Naive B cell (primary cell): ENCODE data around the gene IBA57. TPM values are rescaled to one million over a fixed set of nuclear protein-coding genes. Genes with fewer than 3 reads are reported as not detected.

Experiments used
- ATAC-seq, 2 donors: fragments of 150-1000 bp; cut with Tn5 transposase; 2 replicates each; pipeline ENCODE4 v1.10.0; 2021; ENCODE audit warnings: low read depth in 2 of 2, mild to moderate bottlenecking in 2 of 2, moderate library complexity in 2 of 2
- DNase-seq: peaks from one replicate; pipeline ENCODE4 v3.0.0; 2022
- H3K27ac Mint-ChIP-seq, 6 donors: one replicate each; pipeline ENCODE4 v1.8.0; 2020 to 2022; ENCODE audit warnings: mild to moderate bottlenecking in 6 of 6, mixed read lengths in 6 of 6, moderate library complexity in 5 of 6, inconsistent platforms in 2 of 6
- H3K27me3 Mint-ChIP-seq, 3 donors: one replicate each; pipeline ENCODE4 v1.8.0; 2021 to 2022; ENCODE audit warnings: mixed read lengths in 3 of 3, mild to moderate bottlenecking in 1 of 3
- H3K36me3 Mint-ChIP-seq, 2 donors: one replicate each; pipeline ENCODE4 v1.8.0; 2020 to 2022; ENCODE audit warnings: mixed read lengths in 2 of 2, inconsistent platforms in 1 of 2, mild to moderate bottlenecking in 1 of 2
- H3K4me1 Mint-ChIP-seq, 3 donors: one replicate each; pipeline ENCODE4 v1.8.0; 2020 to 2022; ENCODE audit warnings: mixed read lengths in 3 of 3, inconsistent platforms in 1 of 3, mild to moderate bottlenecking in 1 of 3, moderate library complexity in 1 of 3
- H3K4me3 Mint-ChIP-seq, 8 donors: one replicate each; pipeline ENCODE4 v1.8.0; 2020 to 2022; ENCODE audit warnings: mild to moderate bottlenecking in 8 of 8, mixed read lengths in 8 of 8, moderate library complexity in 8 of 8, inconsistent platforms in 2 of 8
- H3K9me3 Mint-ChIP-seq, 7 donors: one replicate each; pipeline ENCODE4 v1.8.0; 2020 to 2022; ENCODE audit warnings: mixed read lengths in 7 of 7, mild to moderate bottlenecking in 5 of 7, inconsistent platforms in 2 of 7, moderate library complexity in 1 of 7
- polyA plus RNA-seq, 6 donors: library from polyadenylated mRNA; unstranded; fragments of 300-500 nt; fragmentation: Illumina TruSeq; gene quantifications; one replicate each; pipeline ENCODE4 v1.2.3, GENCODE V29; 2021; ENCODE audit warnings: low read depth in 6 of 6

IBA57 gene
- polyA plus RNA-seq, 6 donors from 2014 or later = 2.0 to 11.7 (median 3.1) TPM

GRCh38 chr1:228154670-228155571, 10.7 kb upstream of the IBA57 start:
- Mint-ChIP-seq H3K36me3 (no peaks in the 10 kb centered on the region), H3K27ac (no peak overlapping the region), H3K27me3 (peaks cover 0 to 5% (median 0%) of the 10 kb centered on the region in 3 donors), H3K4me1 (peaks cover 6 to 9% (median 8%) of the 10 kb centered on the region in 3 donors), H3K4me3 (no peak overlapping the region), H3K9me3 (no peaks in the 10 kb centered on the region)
- no peak for ATAC-seq
- DNase-seq = no peak

GRCh38 chr1:228155596-228156514, 9.7 kb upstream of the IBA57 start:
- Mint-ChIP-seq H3K4me3 (no peak overlapping the region), H3K36me3 (no peaks in the 10 kb centered on the region), H3K27me3 (peaks cover 0 to 5% (median 0%) of the 10 kb centered on the region in 3 donors), H3K4me1 (peaks cover 6 to 9% (median 8%) of the 10 kb centered on the region in 3 donors), H3K9me3 (no peaks in the 10 kb centered on the region), H3K27ac (no peak overlapping the region)
- DNase-seq (no peak), ATAC-seq (no peak)

GRCh38 chr1:228156515-228156881, 9.1 kb upstream of the IBA57 start:
- Mint-ChIP-seq H3K27ac (no peak overlapping the region), H3K9me3 (no peaks in the 10 kb centered on the region), H3K4me3 (no peak overlapping the region), H3K27me3 (peaks cover 0 to 5% (median 0%) of the 10 kb centered on the region in 3 donors), H3K4me1 (peaks cover 4 to 6% (median 4%) of the 10 kb centered on the region in 3 donors), H3K36me3 (no peaks in the 10 kb centered on the region)
- ATAC-seq (no peak), DNase-seq (no peak)

- no peaks in the 10 kb centered on the region for H3K9me3 Mint-ChIP-seq
- no peaks in the 10 kb centered on the region for H3K36me3 Mint-ChIP-seq
- ATAC-seq (peak; percentile 63 to 69), DNase-seq (no peak)
- H3K4me3 Mint-ChIP-seq = no peak overlapping the region
- no peak overlapping the region for H3K27ac Mint-ChIP-seq
- H3K27me3 Mint-ChIP-seq = peaks cover 0 to 5% (median 0%) of the 10 kb centered on the region in 3 donors
- peaks cover 4 to 6% (median 4%) of the 10 kb centered on the region in 3 donors for H3K4me1 Mint-ChIP-seq
These were observed 8.5 kb upstream of the IBA57 start for GRCh38 chr1:228156941-228157728.

GRCh38 chr1:228157729-228158126, 7.9 kb upstream of the IBA57 start:
- no peak for DNase-seq
- no peak overlapping the region for H3K27ac Mint-ChIP-seq
- H3K27me3 Mint-ChIP-seq = peaks cover 0 to 5% (median 0%) of the 10 kb centered on the region in 3 donors
- no peaks in the 10 kb centered on the region for H3K9me3 Mint-ChIP-seq
- H3K4me3 Mint-ChIP-seq = no peak overlapping the region
- H3K36me3 Mint-ChIP-seq = no peaks in the 10 kb centered on the region
- no peak for ATAC-seq
- H3K4me1 Mint-ChIP-seq = peaks cover 2 to 6% (median 4%) of the 10 kb centered on the region in 3 donors

- no peak overlapping the region for H3K4me3 Mint-ChIP-seq
- H3K27me3 Mint-ChIP-seq = peaks cover 0 to 5% (median 0%) of the 10 kb centered on the region in 3 donors
- H3K36me3 Mint-ChIP-seq = no peaks in the 10 kb centered on the region
- H3K4me1 Mint-ChIP-seq = peaks cover 0 to 6% (median 4%) of the 10 kb centered on the region in 3 donors
- ATAC-seq (no peak), DNase-seq (no peak)
- no peaks in the 10 kb centered on the region for H3K9me3 Mint-ChIP-seq
- no peak overlapping the region for H3K27ac Mint-ChIP-seq
These were observed 7.2 kb upstream of the IBA57 start for GRCh38 chr1:228158151-228159007.

- H3K27me3 Mint-ChIP-seq = peaks cover 0 to 5% (median 0%) of the 10 kb centered on the region in 3 donors
- peaks cover 3 to 10% (median 8%) of the 10 kb centered on the region in 3 donors for H3K4me1 Mint-ChIP-seq
- no peaks in the 10 kb centered on the region for H3K36me3 Mint-ChIP-seq
- ATAC-seq = no peak
- no peak overlapping the region for H3K4me3 Mint-ChIP-seq
- H3K27ac Mint-ChIP-seq = peak overlapping the region in 1 of 6 donors; percentile 30
- no peak for DNase-seq
- H3K9me3 Mint-ChIP-seq = no peaks in the 10 kb centered on the region
These were observed 6.5 kb upstream of the IBA57 start for GRCh38 chr1:228159008-228159665.

- H3K27ac Mint-ChIP-seq = no peak overlapping the region
- no peak for DNase-seq
- peaks cover 0 to 5% (median 0%) of the 10 kb centered on the region in 3 donors for H3K27me3 Mint-ChIP-seq
- H3K36me3 Mint-ChIP-seq = no peaks in the 10 kb centered on the region
- no peaks in the 10 kb centered on the region for H3K9me3 Mint-ChIP-seq
- H3K4me1 Mint-ChIP-seq = peaks cover 15 to 20% (median 17%) of the 10 kb centered on the region in 3 donors
- H3K4me3 Mint-ChIP-seq = no peak overlapping the region
- ATAC-seq = no peak
These were observed 5.3 kb upstream of the IBA57 start for GRCh38 chr1:228160201-228160761.

GRCh38 chr1:228161362-228161761, 4.2 kb upstream of the IBA57 start:
- DNase-seq = no peak
- Mint-ChIP-seq H3K4me3 (peak overlapping the region in 1 of 8 donors; percentile 16), H3K4me1 (peaks cover 15 to 20% (median 18%) of the 10 kb centered on the region in 3 donors), H3K36me3 (no peaks in the 10 kb centered on the region), H3K27ac (peak overlapping the region in 1 of 6 donors; percentile 66), H3K9me3 (no peaks in the 10 kb centered on the region), H3K27me3 (peaks cover 0 to 5% (median 0%) of the 10 kb centered on the region in 3 donors)
- no peak for ATAC-seq

GRCh38 chr1:228161866-228162265, 3.7 kb upstream of the IBA57 start:
- no peak for DNase-seq
- Mint-ChIP-seq H3K4me1 (peaks cover 18 to 24% (median 22%) of the 10 kb centered on the region in 3 donors), H3K27ac (peak overlapping the region in 1 of 6 donors; percentile 66), H3K4me3 (peak overlapping the region in 2 of 8 donors; percentile 16 to 62), H3K36me3 (no peaks in the 10 kb centered on the region), H3K27me3 (peaks cover 0 to 3% (median 0%) of the 10 kb centered on the region in 3 donors), H3K9me3 (no peaks in the 10 kb centered on the region)
- no peak for ATAC-seq

- H3K4me3 Mint-ChIP-seq = peak overlapping the region in 2 of 8 donors; percentile 16 to 33
These were observed 3.2 kb upstream of the IBA57 start for GRCh38 chr1:228162286-228163006.

More at GRCh38 chr1:228162286-228163006, 3.2 kb upstream of the IBA57 start:
- H3K27ac Mint-ChIP-seq = peak overlapping the region in 1 of 6 donors; percentile 59
- H3K9me3 Mint-ChIP-seq = no peaks in the 10 kb centered on the region
- H3K4me1 Mint-ChIP-seq = peaks cover 18 to 25% (median 23%) of the 10 kb centered on the region in 3 donors
- no peaks in the 10 kb centered on the region for H3K36me3 Mint-ChIP-seq
- no peak for DNase-seq
- no peaks in the 10 kb centered on the region for H3K27me3 Mint-ChIP-seq
- no peak for ATAC-seq
